ENCODE results near the gene LPIN3.
A peak's percentile ranks its signal among the peaks of the same experiment; 100 is the strongest.

Gene LPIN3

GRCh38 chr20:41395667-41396664 lies 55.3 kb downstream of the LPIN3 start:
- peak; percentile 89 for DNase-seq

- peak; percentile 74 for DNase-seq
These were observed 57.8 kb downstream of the LPIN3 start for GRCh38 chr20:41398408-41398807.

GRCh38 chr20:41403604-41404003 lies 63.0 kb downstream of the LPIN3 start:
- DNase-seq = no peak

GRCh38 chr20:41405436-41405835 lies 64.8 kb downstream of the LPIN3 start:
- no peak for DNase-seq

- no peak for DNase-seq
These were observed 65.7 kb downstream of the LPIN3 start for GRCh38 chr20:41406353-41406752.

- no peak for DNase-seq
These were observed 66.3 kb downstream of the LPIN3 start for GRCh38 chr20:41406896-41407444.

- no peak for DNase-seq
These were observed 67.0 kb downstream of the LPIN3 start for GRCh38 chr20:41407607-41408006.

GRCh38 chr20:41408156-41408794 lies 67.7 kb downstream of the LPIN3 start:
- no peak for DNase-seq

GRCh38 chr20:41408986-41409385 lies 68.4 kb downstream of the LPIN3 start:
- peak; percentile 86 for DNase-seq

Measured in femur (tissue), 1 donor.